ENCODE data around the gene COL5A1.

COL5A1 gene

DNA sequence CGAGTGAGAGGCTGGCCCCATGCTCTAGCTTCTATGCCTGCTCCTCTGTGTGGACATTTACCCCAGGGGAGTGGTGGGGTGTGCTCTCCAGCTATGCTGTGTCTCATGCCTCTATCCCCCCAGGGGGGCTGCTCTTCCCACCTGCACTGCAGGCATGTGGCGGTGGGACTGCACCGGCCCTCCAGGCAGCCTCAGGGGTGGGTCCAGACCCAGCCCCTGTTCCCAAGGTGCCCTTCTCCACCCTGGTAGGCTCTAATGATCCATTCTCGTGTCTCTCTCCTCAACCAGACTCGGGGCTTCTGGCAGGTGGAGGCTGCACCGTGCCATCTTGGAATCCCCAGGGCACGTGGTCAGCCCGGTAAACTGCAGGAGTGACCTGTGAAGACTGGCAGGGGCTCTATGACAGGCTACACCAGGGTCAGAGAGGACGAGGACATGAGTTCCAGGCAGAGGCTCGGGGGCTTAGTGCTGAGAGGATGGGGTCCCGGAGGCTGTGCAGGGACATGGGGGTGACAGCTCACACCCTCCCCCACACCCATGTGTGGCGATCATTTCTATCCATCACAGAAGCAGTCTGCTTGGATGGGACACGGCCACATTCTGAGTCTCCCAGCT is 22.7 kb upstream of the COL5A1 start:
- TF ChIP-seq ZFX (IDR thresholded peaks at IDR 0.05): no peak

DNA sequence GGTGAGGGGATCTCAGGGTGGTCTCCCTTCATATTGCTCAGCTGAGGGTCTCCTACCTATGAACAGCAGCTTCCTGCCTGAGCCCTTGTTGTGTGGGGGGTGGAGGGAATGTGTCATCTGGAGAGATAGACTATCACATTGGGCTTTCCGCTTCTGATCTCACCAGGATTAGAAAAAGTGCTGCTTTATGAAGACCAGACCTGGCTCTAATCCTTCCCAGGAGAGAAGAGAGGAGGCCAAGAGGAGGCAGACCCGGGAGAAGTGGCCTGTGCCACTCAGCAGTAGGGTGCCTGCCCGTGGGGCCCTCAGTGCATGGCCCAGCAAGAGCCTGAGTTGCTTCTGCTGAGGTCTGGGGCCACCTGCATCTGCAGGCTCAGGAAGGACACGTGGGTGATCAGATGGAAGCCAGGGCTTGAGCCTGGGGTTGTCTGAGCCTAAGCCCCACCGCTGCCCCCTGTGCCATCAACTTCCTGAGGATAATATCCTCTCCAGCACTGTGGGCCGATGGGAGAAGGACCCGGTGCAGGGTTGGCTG is 22.1 kb upstream of the COL5A1 start:
- TF ChIP-seq ZFX (IDR thresholded peaks at IDR 0.05): no peak
- TF ChIP-seq, protein P1, sequence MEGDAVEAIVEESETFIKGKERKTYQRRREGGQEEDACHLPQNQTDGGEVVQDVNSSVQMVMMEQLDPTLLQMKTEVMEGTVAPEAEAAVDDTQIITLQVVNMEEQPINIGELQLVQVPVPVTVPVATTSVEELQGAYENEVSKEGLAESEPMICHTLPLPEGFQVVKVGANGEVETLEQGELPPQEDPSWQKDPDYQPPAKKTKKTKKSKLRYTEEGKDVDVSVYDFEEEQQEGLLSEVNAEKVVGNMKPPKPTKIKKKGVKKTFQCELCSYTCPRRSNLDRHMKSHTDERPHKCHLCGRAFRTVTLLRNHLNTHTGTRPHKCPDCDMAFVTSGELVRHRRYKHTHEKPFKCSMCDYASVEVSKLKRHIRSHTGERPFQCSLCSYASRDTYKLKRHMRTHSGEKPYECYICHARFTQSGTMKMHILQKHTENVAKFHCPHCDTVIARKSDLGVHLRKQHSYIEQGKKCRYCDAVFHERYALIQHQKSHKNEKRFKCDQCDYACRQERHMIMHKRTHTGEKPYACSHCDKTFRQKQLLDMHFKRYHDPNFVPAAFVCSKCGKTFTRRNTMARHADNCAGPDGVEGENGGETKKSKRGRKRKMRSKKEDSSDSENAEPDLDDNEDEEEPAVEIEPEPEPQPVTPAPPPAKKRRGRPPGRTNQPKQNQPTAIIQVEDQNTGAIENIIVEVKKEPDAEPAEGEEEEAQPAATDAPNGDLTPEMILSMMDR (conservative IDR thresholded peaks at IDR 0.05): no peak
- no peak overlapping the region for H3K27ac ChIP-seq

More for the DNA sequence above, 22.7 kb upstream of the COL5A1 start:
- H3K27ac ChIP-seq: no peak overlapping the region

DNA sequence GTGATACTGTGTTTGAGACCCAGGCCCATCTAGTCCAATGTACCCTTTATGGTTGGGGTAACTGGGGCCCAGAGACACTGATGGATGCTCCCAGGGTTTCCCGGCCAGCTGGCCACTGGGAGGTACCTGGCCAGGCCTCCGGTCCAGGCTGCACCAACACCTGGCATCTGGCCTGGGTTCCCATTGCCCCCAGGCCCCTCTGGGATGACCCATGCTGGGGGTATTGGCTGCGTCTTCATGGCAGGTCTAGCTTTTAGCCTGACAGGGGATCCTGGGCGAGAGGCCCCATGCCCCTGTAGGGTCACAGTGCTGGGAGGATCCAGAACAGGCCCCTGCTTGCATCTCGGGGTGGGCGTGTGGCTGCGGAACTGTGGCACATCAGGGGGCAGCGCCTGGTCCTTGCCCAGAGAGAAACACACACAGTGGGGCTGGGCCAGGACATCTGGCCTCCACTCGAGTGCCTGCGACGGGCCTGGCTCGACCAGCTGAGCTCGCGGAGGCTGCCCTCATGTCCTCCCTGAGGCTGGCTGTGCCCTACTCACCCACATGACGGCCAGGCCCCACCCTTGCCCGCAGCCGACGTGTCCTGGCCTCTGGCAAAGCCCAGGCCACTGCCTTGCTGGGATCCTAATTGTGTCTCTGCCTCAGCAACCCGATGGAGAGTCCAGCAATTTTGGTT is 21.5 kb upstream of the COL5A1 start:
- no peak overlapping the region for H3K27ac ChIP-seq
- TF ChIP-seq, protein P1 (conservative IDR thresholded peaks at IDR 0.05): no peak
- no peak for TF ChIP-seq ZFX (IDR thresholded peaks at IDR 0.05)

DNA sequence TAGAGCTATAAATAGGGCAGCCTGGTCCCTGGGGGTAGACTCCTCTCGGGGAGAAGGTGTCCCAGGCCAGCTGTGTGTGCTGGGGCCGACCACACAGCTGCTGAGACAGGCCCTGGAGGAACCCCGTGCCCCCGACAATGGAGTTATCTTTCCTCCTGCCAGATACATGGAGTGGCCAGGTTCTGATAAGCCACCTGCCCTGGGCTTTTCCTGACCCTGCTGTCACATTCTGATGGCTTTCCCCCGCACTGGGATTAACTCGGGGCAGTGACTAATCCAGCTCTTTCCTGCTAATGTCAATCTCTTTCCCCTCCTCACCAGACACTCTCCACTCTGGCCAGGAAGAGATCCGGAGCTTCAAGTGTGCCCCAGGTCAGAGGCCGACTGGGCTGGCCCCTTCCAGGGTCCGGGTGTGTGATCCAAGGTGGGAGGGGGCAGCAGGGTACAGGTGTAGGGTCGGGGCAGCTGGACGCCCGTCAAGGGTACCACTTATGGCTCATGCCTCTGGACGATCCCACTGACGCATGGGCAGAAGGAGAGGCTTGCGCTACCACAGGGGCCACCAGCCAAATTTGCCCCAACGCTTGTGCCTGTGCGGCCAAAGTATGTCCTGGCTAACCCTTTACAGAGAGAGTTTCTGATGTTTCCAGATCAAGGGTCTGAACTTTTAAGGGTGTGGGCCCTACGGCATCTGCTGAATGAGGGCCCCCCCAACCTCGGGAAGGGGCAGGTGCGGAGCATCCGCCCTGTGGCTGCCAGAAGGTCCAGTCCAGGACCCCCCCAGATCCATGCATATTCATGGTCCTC is 20.6 kb upstream of the COL5A1 start:
- no peak for TF ChIP-seq ZFX (IDR thresholded peaks at IDR 0.05)
- TF ChIP-seq, protein P1 (conservative IDR thresholded peaks at IDR 0.05): no peak
- H3K27ac ChIP-seq: no peak overlapping the region

DNA sequence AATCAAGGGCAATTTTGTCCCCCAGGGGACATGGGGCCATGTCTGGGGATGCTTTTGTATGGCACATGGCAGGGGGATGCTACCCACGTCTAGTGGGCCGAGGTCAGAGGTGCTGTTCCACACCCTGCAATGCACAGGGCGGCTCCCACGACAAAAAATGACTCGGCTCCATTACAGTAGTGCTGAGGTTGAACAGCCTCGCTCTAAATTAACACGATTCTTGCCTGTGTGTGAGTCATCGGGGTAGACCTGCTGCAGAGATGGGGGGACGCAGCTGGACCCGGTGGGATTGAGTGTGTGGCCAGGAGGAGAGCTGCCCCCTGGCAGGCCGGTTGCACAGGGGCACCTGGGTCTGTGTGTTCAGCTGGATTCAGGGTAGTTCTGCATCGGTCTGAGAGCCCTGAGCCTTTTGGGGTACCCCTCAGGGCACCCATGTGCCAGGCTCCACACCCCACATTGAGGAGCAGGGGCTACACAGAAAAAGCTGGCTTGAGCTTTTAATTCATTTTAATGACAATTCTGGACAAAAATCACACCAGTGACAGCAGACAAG is 20.0 kb upstream of the COL5A1 start:
- no peak overlapping the region for H3K27ac ChIP-seq
- TF ChIP-seq, protein P1 (conservative IDR thresholded peaks at IDR 0.05): no peak
- no peak for TF ChIP-seq ZFX (IDR thresholded peaks at IDR 0.05)

DNA sequence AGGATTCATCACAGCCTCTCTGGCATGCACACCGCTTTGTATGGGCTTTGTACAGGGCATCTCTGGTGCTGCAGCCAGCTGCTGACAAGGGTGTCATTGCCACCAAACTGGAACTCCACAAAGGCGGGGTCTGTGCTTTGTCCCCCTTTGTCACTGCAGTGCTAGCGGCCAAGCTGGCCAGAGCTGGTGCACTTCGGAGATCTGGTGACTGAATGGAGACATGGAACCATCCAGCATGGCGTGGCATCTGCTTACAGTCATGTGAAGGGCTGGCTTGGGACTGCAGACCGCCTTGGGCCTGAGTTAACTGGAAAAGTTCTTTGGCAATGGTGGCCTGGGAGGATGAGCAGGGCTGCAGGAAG is 18.7 kb upstream of the COL5A1 start:
- H3K27ac ChIP-seq: no peak overlapping the region
- no peak for TF ChIP-seq ZFX (IDR thresholded peaks at IDR 0.05)
- TF ChIP-seq, protein P1 (conservative IDR thresholded peaks at IDR 0.05): no peak

DNA sequence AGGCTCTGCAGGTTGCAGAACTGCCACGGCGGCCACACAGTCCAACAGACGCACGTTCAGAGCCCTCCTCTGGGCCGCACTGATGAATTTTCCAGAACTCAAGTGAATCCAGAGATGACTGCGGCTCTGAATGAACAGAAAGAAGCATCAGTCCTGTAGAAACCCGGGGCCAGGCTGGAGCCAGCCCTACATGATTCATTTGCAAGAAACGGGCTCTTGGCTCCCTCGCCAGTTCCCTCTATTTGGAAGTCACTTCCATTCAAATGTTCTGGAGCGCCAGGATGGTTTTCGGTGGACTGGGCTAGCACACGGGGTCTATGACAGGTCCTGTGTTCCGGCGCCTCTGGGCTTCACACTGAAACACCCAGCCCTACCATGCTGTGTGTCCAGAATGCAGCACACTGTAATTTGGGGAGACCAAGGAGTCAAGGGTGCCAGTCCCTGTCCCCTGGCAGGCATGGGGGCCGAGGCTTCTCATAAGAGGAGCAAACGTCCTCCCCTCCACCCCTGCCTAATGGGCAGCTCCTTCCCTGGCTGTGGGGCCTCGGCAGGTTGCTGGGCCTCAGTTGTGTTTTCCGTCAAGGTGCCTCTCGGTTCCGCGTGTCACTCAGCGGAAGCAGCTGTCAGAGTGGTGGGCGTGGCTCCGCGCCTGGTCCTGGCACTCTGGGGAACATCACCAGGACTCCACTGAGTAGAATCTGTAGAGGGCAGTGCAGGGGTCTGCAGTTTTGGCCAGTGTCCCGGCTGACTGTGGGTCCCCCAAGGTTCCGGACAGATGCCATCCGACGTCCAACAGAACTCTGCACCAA is 18.1 kb upstream of the COL5A1 start:
- TF ChIP-seq, protein P1 (conservative IDR thresholded peaks at IDR 0.05): no peak
- TF ChIP-seq ZFX (IDR thresholded peaks at IDR 0.05): no peak
- H3K27ac ChIP-seq: no peak overlapping the region

All from C4-2B (cell line).